Measurements from ENCODE around the gene NCL.

The NCL gene, protein sequence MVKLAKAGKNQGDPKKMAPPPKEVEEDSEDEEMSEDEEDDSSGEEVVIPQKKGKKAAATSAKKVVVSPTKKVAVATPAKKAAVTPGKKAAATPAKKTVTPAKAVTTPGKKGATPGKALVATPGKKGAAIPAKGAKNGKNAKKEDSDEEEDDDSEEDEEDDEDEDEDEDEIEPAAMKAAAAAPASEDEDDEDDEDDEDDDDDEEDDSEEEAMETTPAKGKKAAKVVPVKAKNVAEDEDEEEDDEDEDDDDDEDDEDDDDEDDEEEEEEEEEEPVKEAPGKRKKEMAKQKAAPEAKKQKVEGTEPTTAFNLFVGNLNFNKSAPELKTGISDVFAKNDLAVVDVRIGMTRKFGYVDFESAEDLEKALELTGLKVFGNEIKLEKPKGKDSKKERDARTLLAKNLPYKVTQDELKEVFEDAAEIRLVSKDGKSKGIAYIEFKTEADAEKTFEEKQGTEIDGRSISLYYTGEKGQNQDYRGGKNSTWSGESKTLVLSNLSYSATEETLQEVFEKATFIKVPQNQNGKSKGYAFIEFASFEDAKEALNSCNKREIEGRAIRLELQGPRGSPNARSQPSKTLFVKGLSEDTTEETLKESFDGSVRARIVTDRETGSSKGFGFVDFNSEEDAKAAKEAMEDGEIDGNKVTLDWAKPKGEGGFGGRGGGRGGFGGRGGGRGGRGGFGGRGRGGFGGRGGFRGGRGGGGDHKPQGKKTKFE

GRCh38 chr2:231463698-231464575 lies at the start of gene NCL:
TSS of gene NCL (minus strand) at chr2:231464484. CDS start at chr2:231464353, 131 bp downstream.
- H3K4me3 ChIP-seq (ENCODE audit: insufficient read depth, low read length, poor library complexity, severe bottlenecking) = peak within 1 kb of the TSS; percentile 79
- peak within 1 kb of the TSS; percentile 89 for H3K27ac ChIP-seq (ENCODE audit: low read depth, low read length)
- H4K20me1 ChIP-seq (ENCODE audit: low read depth, low read length) = peaks cover 37% of the 10 kb centered on the region
- H3K9ac ChIP-seq (ENCODE audit: low read length) = peak within 1 kb of the TSS; percentile 98
- no peaks in the 10 kb centered on the region for H3K27me3 ChIP-seq (ENCODE audit: low read length)
- no peaks in the 10 kb centered on the region for H3K9me2 ChIP-seq (replicated peaks; ENCODE audit: insufficient read depth, low read length)
- H3F3A ChIP-seq (ENCODE audit: insufficient read depth) = peaks cover 51% of the 10 kb centered on the region
- peaks cover 43% of the 10 kb centered on the region for H3K36me3 ChIP-seq (ENCODE audit: low read length)
- peaks cover 40% of the 10 kb centered on the region for H3K79me2 ChIP-seq (ENCODE audit: insufficient read depth, low read length)
- no peaks in the 10 kb centered on the region for H3K9me3 ChIP-seq (ENCODE audit: insufficient read depth, low read length)
- TF ChIP-seq, protein P1, sequence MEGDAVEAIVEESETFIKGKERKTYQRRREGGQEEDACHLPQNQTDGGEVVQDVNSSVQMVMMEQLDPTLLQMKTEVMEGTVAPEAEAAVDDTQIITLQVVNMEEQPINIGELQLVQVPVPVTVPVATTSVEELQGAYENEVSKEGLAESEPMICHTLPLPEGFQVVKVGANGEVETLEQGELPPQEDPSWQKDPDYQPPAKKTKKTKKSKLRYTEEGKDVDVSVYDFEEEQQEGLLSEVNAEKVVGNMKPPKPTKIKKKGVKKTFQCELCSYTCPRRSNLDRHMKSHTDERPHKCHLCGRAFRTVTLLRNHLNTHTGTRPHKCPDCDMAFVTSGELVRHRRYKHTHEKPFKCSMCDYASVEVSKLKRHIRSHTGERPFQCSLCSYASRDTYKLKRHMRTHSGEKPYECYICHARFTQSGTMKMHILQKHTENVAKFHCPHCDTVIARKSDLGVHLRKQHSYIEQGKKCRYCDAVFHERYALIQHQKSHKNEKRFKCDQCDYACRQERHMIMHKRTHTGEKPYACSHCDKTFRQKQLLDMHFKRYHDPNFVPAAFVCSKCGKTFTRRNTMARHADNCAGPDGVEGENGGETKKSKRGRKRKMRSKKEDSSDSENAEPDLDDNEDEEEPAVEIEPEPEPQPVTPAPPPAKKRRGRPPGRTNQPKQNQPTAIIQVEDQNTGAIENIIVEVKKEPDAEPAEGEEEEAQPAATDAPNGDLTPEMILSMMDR (IDR thresholded peaks at IDR 0.05; ENCODE audit: insufficient read depth, low read length, poor library complexity, severe bottlenecking) = no peak
- no peak for TF ChIP-seq EZH2phosphoT487 (conservative IDR thresholded peaks at IDR 0.05; ENCODE audit: low read length)
- H3K4me2 ChIP-seq (ENCODE audit: low read depth, low read length, poor library complexity, severe bottlenecking) = peak within 1 kb of the TSS; percentile 81
- H2AFZ ChIP-seq (ENCODE audit: low read depth, low read length, severe bottlenecking) = peak within 1 kb of the TSS; percentile 73

DNA sequence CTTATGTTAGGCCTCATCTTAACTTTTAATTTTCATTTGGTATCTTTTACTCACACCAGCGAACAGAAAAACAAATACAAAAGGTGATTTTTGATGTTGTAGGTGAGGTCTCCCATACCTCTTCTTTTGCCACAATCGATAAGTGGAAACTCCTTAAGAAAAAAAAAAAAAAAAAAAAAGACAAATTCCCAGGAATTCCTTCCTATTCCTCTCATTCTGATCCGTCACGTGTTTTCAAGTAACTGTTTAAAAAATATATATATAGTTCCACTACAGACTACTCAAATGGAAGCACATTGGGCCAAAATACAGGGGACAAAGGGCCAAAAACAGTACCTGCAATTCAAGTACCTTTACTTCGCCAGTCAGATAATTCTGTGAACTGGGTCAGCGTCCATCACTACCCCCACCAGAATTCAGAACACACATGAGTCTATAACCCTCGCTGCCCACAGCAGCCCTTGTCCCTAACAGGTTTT lies 49.5 kb upstream of the NCL start:
- H3K9ac ChIP-seq (ENCODE audit: low read length) = peak overlapping the region; percentile 67
- no peaks in the 10 kb centered on the region for H3K27me3 ChIP-seq (ENCODE audit: low read length)
- TF ChIP-seq, protein P1 (IDR thresholded peaks at IDR 0.05; ENCODE audit: insufficient read depth, low read length, poor library complexity, severe bottlenecking) = no peak
- no peak for TF ChIP-seq EZH2phosphoT487 (conservative IDR thresholded peaks at IDR 0.05; ENCODE audit: low read length)
- H3K4me3 ChIP-seq (ENCODE audit: insufficient read depth, low read length, poor library complexity, severe bottlenecking) = peak overlapping the region; percentile 58
- H2AFZ ChIP-seq (ENCODE audit: low read depth, low read length, severe bottlenecking) = peak overlapping the region; percentile 84
- H3K4me2 ChIP-seq (ENCODE audit: low read depth, low read length, poor library complexity, severe bottlenecking) = peak overlapping the region; percentile 91
- H4K20me1 ChIP-seq (ENCODE audit: low read depth, low read length) = no peaks in the 10 kb centered on the region
- H3F3A ChIP-seq (ENCODE audit: insufficient read depth) = peaks cover 39% of the 10 kb centered on the region
- H3K9me2 ChIP-seq (replicated peaks; ENCODE audit: insufficient read depth, low read length) = no peaks in the 10 kb centered on the region
- H3K27ac ChIP-seq (ENCODE audit: low read depth, low read length) = peak overlapping the region; percentile 52
- no peaks in the 10 kb centered on the region for H3K36me3 ChIP-seq (ENCODE audit: low read length)
- no peaks in the 10 kb centered on the region for H3K9me3 ChIP-seq (ENCODE audit: insufficient read depth, low read length)
- H3K79me2 ChIP-seq (ENCODE audit: insufficient read depth, low read length) = no peaks in the 10 kb centered on the region

- Histone ChIP-seq H3K4me3 (ENCODE audit: insufficient read depth, low read length, poor library complexity, severe bottlenecking) (no peak overlapping the region), H2AFZ (ENCODE audit: low read depth, low read length, severe bottlenecking) (no peak overlapping the region)
Observed at GRCh38 chr2:231512222-231512621, 47.9 kb upstream of the NCL start.

More at GRCh38 chr2:231512222-231512621, 47.9 kb upstream of the NCL start:
- TF ChIP-seq EZH2phosphoT487 (conservative IDR thresholded peaks at IDR 0.05; ENCODE audit: low read length) = no peak
- TF ChIP-seq, protein P1 (IDR thresholded peaks at IDR 0.05; ENCODE audit: insufficient read depth, low read length, poor library complexity, severe bottlenecking) = no peak
- Histone ChIP-seq H4K20me1 (ENCODE audit: low read depth, low read length) (no peaks in the 10 kb centered on the region), H3K27me3 (ENCODE audit: low read length) (no peaks in the 10 kb centered on the region), H3K79me2 (ENCODE audit: insufficient read depth, low read length) (no peaks in the 10 kb centered on the region), H3K9me3 (ENCODE audit: insufficient read depth, low read length) (no peaks in the 10 kb centered on the region), H3K27ac (ENCODE audit: low read depth, low read length) (no peak overlapping the region), H3K4me2 (ENCODE audit: low read depth, low read length, poor library complexity, severe bottlenecking) (no peak overlapping the region), H3K9me2 (replicated peaks; ENCODE audit: insufficient read depth, low read length) (no peaks in the 10 kb centered on the region), H3F3A (ENCODE audit: insufficient read depth) (peaks cover 39% of the 10 kb centered on the region), H3K9ac (ENCODE audit: low read length) (no peak overlapping the region), H3K36me3 (ENCODE audit: low read length) (no peaks in the 10 kb centered on the region)

Data from SU-DHL-6 (cell line).